Suppressor macrophage treated with lipopolysaccharide for 1 hour (primary cell): ENCODE measurements around the gene CDCP1.

ENCODE experiments used
- DNase-seq, 3 donors: peaks; one replicate each; pipeline ENCODE4 v3.0.0-alpha.2; 2020 to 2022

Gene CDCP1

GRCh38 chr3:45134758-45135521 is 11.2 kb downstream of the CDCP1 start:
- DNase-seq = no peak

- no peak for DNase-seq
Measured at GRCh38 chr3:45132568-45133211, 13.5 kb downstream of the CDCP1 start.

- no peak for DNase-seq
Measured at GRCh38 chr3:45131201-45131600, 15.0 kb downstream of the CDCP1 start.

GRCh38 chr3:45130476-45130875 is 15.7 kb downstream of the CDCP1 start:
- no peak for DNase-seq

GRCh38 chr3:45128950-45129349 is 17.2 kb downstream of the CDCP1 start:
- DNase-seq = no peak

- peak; percentile 47 to 70 (median 69) for DNase-seq
Measured at GRCh38 chr3:45127130-45127822, 18.9 kb downstream of the CDCP1 start.

GRCh38 chr3:45126730-45127129 is 19.4 kb downstream of the CDCP1 start:
- DNase-seq = no peak

GRCh38 chr3:45125550-45126026 is 20.6 kb downstream of the CDCP1 start:
- DNase-seq = no peak

- DNase-seq = no peak
Measured at GRCh38 chr3:45124956-45125355, 21.2 kb downstream of the CDCP1 start.

- peak; percentile 47 to 79 (median 73) for DNase-seq
Measured at GRCh38 chr3:45124352-45124751, 21.8 kb downstream of the CDCP1 start.

- peak; percentile 51 to 71 (median 68) for DNase-seq
Measured at GRCh38 chr3:45123581-45124269, 22.5 kb downstream of the CDCP1 start.

GRCh38 chr3:45123030-45123429 is 23.1 kb downstream of the CDCP1 start:
- peak; percentile 47 to 85 (median 85) for DNase-seq

GRCh38 chr3:45120359-45121158 is 25.6 kb downstream of the CDCP1 start:
- no peak for DNase-seq

- DNase-seq = no peak
Measured at GRCh38 chr3:45119824-45120358, 26.3 kb downstream of the CDCP1 start.

- no peak for DNase-seq
Measured at GRCh38 chr3:45119376-45119775, 26.8 kb downstream of the CDCP1 start.

GRCh38 chr3:45118615-45119071 is 27.5 kb downstream of the CDCP1 start:
- DNase-seq = no peak

- no peak for DNase-seq
Measured at GRCh38 chr3:45116350-45116749, 29.8 kb downstream of the CDCP1 start.

- DNase-seq = no peak
Measured at GRCh38 chr3:45113625-45114050, 32.5 kb downstream of the CDCP1 start.

- no peak for DNase-seq
Measured at GRCh38 chr3:45112939-45113338, 33.2 kb downstream of the CDCP1 start.

- DNase-seq = no peak
Measured at GRCh38 chr3:45110509-45110833, 35.7 kb downstream of the CDCP1 start.

GRCh38 chr3:45109771-45110508 is 36.2 kb downstream of the CDCP1 start:
- DNase-seq = peak; percentile 57 to 66 (median 62)
